AG04450 (cell line): Measurements from ENCODE around the gene LSM3. TPM values are rescaled to one million over a fixed set of nuclear protein-coding genes. Genes with fewer than 3 reads are reported as not detected.

Experiments used
- CTCF ChIA-PET: fragments of 300-600, 350-600 bp; formaldehyde crosslinking; extraction: SDS; loops from one replicate; lab custom pipeline; 2022; ENCODE audit warnings: antibody characterized with exemption, inconsistent platforms; lab: Charles Lee
- POLR2A ChIA-PET: fragments of 350-600 bp; formaldehyde crosslinking; extraction: SDS; loops from one replicate; lab custom pipeline; 2021; ENCODE audit warnings: antibody characterized with exemption, inconsistent platforms; lab: Yijun Ruan, JAX
- DNase-seq: peaks from one replicate; pipeline ENCODE4 v3.0.0-alpha.2; 2011; ENCODE audit warnings: low read depth, low spot score
- H3K27ac ChIP-seq: one replicate; pipeline ENCODE4 v1.5.1; 2012; ENCODE audit warnings: low read depth, low read length, control low read depth
- H3K27me3 ChIP-seq: one replicate; pipeline ENCODE4 v1.6.0; 2012; ENCODE audit warnings: low read length; ENCODE audit not compliant: control insufficient read depth, insufficient read depth
- H3K4me3 ChIP-seq: 2 replicates; pipeline ENCODE4 v1.5.1; 2011; ENCODE audit warnings: mild to moderate bottlenecking, low read depth, low read length, control low read depth
- H3K9me3 ChIP-seq: 2 replicates; pipeline ENCODE4 v1.5.1; 2012; ENCODE audit warnings: low read length; ENCODE audit not compliant: control insufficient read depth, insufficient read depth
- CTCF ChIP-seq: IDR thresholded peaks from 2 replicates; pipeline ENCODE4 v1.5.1; 2011; ENCODE audit warnings: low read depth, low read length, control low read depth, inconsistent platforms
- polyA plus RNA-seq: library from polyadenylated mRNA; depleted of rRNA; stranded (reverse); fragments of >200 nt; gene quantifications from 2 replicates; pipeline ENCODE4 v1.2.3, GENCODE V29; 2011

LSM3 gene
- polyA plus RNA-seq, 1 experiment, result 11.9 TPM

GRCh38 chr3:14147617-14148016 is 31.0 kb upstream of the LSM3 start:
- no peak for TF ChIP-seq CTCF
- POLR2A ChIA-PET, result no interaction called here
- CTCF ChIA-PET, result no interaction called here

GRCh38 chr3:14148041-14148985 is 30.3 kb upstream of the LSM3 start:
- Histone ChIP-seq H3K27me3 (no peaks in the 10 kb centered on the region), H3K9me3 (no peaks in the 10 kb centered on the region), H3K4me3 (no peak overlapping the region), H3K27ac (peak overlapping the region; percentile 31)
- DNase-seq, result no peak
- ChIA-PET POLR2A (interaction anchor here (1.7 kb wide), 1 partner anchor 30 kb away, joined by 7 read pairs; the partner anchor contains the start of genes LSM3 and XPC), CTCF (interaction anchor here (1.6 kb wide), 1 partner anchor 23 kb away, joined by 4 read pairs; the partner anchor contains the start of genes CHCHD4 and TMEM43)
- TF ChIP-seq CTCF, result peak; percentile 17; the same call in 1 of the 2 replicates

More at GRCh38 chr3:14147617-14148016, 31.0 kb upstream of the LSM3 start:
- DNase-seq, result no peak
- Histone ChIP-seq H3K9me3 (no peaks in the 10 kb centered on the region), H3K27me3 (no peaks in the 10 kb centered on the region), H3K27ac (no peak overlapping the region), H3K4me3 (no peak overlapping the region)

- ChIA-PET CTCF (interaction anchor here (1.6 kb wide), 1 partner anchor 25 kb away, joined by 4 read pairs; the partner anchor contains the start of genes CHCHD4 and TMEM43), POLR2A (interaction anchor here (1.7 kb wide), 1 partner anchor 28 kb away, joined by 7 read pairs; the partner anchor contains the start of genes LSM3 and XPC)
- TF ChIP-seq CTCF, result no peak
- DNase-seq, result no peak
- H3K27ac ChIP-seq, result no peak overlapping the region
- no peaks in the 10 kb centered on the region for H3K9me3 ChIP-seq
- H3K4me3 ChIP-seq, result no peak overlapping the region
- no peaks in the 10 kb centered on the region for H3K27me3 ChIP-seq
Observed at GRCh38 chr3:14150078-14150477, 28.5 kb upstream of the LSM3 start.

GRCh38 chr3:14150491-14151230 is 28.0 kb upstream of the LSM3 start:
- no peak overlapping the region for H3K4me3 ChIP-seq
- POLR2A ChIA-PET, result no interaction called here

More at GRCh38 chr3:14150491-14151230, 28.0 kb upstream of the LSM3 start:
- CTCF ChIA-PET, result no interaction called here
- H3K9me3 ChIP-seq, result no peaks in the 10 kb centered on the region
- no peak for TF ChIP-seq CTCF
- DNase-seq, result no peak
- H3K27me3 ChIP-seq, result no peaks in the 10 kb centered on the region
- H3K27ac ChIP-seq, result no peak overlapping the region
